Ishikawa (cell line): ENCODE measurements around the gene KLRF2.

Source experiments
- CEBPB ChIP-seq: IDR thresholded peaks from 2 replicates; pipeline ENCODE4 v1.6.1; 2012
- CREB1 ChIP-seq: IDR thresholded peaks from 2 replicates; pipeline ENCODE4 v1.6.1; 2012; ENCODE audit warnings: low read depth
- EGR1 ChIP-seq: IDR thresholded peaks from 2 replicates; pipeline ENCODE4 v1.6.1; 2012
- EP300 ChIP-seq: IDR thresholded peaks from 2 replicates; pipeline ENCODE4 v1.6.1; 2012; ENCODE audit warnings: borderline replicate concordance
- FOXM1 ChIP-seq: IDR thresholded peaks from 2 replicates; pipeline ENCODE4 v1.6.1; 2012; ENCODE audit warnings: low read depth, borderline replicate concordance
- NFIC ChIP-seq: IDR thresholded peaks from 2 replicates; pipeline ENCODE4 v1.6.1; 2012
- RAD21 ChIP-seq: IDR thresholded peaks from 2 replicates; pipeline ENCODE4 v1.6.1; 2012; ENCODE audit warnings: low read depth
- TAF1 ChIP-seq: IDR thresholded peaks from 2 replicates; pipeline ENCODE4 v1.6.1; 2012; ENCODE audit warnings: low read depth, mild to moderate bottlenecking
- TCF12 ChIP-seq: IDR thresholded peaks from 2 replicates; pipeline ENCODE4 v1.6.1; 2012; ENCODE audit warnings: low read depth
- TEAD4 ChIP-seq: IDR thresholded peaks from 2 replicates; pipeline ENCODE4 v1.6.1; 2012
- YY1 ChIP-seq: IDR thresholded peaks from 2 replicates; pipeline ENCODE4 v1.6.1; 2012; ENCODE audit warnings: low read depth
- ZBTB7A ChIP-seq: IDR thresholded peaks from 2 replicates; pipeline ENCODE4 v1.6.1; 2012; ENCODE audit warnings: low read depth
- TF ChIP-seq, protein P1 (sequence below): IDR thresholded peaks from 2 replicates; pipeline ENCODE4 v1.6.1; 2012
- TF ChIP-seq, protein P2 (sequence below): IDR thresholded peaks from 2 replicates; pipeline ENCODE4 v1.6.1; 2012
- TF ChIP-seq, protein P3 (sequence below): IDR thresholded peaks from 2 replicates; pipeline ENCODE4 v1.6.1; 2012; ENCODE audit warnings: low read depth, mild to moderate bottlenecking

The KLRF2 gene

DNA sequence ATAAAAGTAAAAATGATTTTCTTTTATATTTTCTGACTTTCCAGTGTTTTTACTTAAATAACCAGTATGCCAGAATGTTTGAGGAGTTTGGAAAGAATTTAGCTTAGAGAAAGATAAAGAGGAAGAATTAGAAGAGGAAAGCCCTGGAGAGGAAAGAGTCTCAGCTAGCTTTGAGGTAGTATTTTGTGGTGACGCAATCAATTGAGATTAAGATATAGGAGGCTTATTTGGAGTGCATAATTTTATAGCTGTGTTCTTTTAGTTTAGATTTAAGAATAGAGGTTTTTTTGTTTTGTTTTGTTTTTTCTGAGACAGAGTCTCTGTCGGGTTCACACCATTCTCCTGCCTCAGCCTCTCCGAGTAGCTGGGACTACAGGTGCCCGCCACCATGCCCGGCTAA, 30.2 kb upstream of the KLRF2 start:
- TF ChIP-seq TEAD4 (no peak), EGR1 (no peak), EP300 (no peak), TAF1 (no peak), FOXM1 (no peak), CREB1 (no peak), CEBPB (no peak), RAD21 (no peak), YY1 (no peak), NFIC (no peak), TCF12 (no peak), ZBTB7A (no peak)
- TF ChIP-seq, protein P1, sequence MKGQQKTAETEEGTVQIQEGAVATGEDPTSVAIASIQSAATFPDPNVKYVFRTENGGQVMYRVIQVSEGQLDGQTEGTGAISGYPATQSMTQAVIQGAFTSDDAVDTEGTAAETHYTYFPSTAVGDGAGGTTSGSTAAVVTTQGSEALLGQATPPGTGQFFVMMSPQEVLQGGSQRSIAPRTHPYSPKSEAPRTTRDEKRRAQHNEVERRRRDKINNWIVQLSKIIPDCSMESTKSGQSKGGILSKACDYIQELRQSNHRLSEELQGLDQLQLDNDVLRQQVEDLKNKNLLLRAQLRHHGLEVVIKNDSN, result no peak
- TF ChIP-seq, protein P2, sequence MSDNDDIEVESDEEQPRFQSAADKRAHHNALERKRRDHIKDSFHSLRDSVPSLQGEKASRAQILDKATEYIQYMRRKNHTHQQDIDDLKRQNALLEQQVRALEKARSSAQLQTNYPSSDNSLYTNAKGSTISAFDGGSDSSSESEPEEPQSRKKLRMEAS, result no peak
- TF ChIP-seq, protein P3, sequence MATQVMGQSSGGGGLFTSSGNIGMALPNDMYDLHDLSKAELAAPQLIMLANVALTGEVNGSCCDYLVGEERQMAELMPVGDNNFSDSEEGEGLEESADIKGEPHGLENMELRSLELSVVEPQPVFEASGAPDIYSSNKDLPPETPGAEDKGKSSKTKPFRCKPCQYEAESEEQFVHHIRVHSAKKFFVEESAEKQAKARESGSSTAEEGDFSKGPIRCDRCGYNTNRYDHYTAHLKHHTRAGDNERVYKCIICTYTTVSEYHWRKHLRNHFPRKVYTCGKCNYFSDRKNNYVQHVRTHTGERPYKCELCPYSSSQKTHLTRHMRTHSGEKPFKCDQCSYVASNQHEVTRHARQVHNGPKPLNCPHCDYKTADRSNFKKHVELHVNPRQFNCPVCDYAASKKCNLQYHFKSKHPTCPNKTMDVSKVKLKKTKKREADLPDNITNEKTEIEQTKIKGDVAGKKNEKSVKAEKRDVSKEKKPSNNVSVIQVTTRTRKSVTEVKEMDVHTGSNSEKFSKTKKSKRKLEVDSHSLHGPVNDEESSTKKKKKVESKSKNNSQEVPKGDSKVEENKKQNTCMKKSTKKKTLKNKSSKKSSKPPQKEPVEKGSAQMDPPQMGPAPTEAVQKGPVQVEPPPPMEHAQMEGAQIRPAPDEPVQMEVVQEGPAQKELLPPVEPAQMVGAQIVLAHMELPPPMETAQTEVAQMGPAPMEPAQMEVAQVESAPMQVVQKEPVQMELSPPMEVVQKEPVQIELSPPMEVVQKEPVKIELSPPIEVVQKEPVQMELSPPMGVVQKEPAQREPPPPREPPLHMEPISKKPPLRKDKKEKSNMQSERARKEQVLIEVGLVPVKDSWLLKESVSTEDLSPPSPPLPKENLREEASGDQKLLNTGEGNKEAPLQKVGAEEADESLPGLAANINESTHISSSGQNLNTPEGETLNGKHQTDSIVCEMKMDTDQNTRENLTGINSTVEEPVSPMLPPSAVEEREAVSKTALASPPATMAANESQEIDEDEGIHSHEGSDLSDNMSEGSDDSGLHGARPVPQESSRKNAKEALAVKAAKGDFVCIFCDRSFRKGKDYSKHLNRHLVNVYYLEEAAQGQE, result no peak

DNA sequence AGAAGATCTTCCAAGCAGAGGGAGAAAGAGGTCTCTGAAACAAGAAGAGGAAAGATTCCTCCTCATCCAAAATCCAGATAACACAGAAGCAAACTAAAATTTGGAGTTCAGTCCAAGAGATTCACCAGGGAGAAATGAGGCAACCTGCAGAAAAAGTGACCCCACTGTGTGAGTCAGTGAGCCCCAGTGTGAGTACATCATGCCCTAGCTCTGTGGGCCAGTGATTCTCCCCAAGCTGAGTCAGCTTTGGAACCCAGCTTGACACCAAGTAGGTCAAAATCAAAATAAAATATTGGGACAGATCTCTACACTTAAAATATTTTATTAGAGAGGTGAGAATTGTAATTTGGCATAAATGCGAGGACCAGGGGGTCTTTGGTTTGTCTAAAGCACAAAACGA, 29.4 kb upstream of the KLRF2 start:
- TF ChIP-seq ZBTB7A, result no peak
- TF ChIP-seq EP300, result no peak
- no peak for TF ChIP-seq YY1
- TF ChIP-seq CREB1, result no peak
- TF ChIP-seq, protein P3, result no peak
- no peak for TF ChIP-seq EGR1

DNA sequence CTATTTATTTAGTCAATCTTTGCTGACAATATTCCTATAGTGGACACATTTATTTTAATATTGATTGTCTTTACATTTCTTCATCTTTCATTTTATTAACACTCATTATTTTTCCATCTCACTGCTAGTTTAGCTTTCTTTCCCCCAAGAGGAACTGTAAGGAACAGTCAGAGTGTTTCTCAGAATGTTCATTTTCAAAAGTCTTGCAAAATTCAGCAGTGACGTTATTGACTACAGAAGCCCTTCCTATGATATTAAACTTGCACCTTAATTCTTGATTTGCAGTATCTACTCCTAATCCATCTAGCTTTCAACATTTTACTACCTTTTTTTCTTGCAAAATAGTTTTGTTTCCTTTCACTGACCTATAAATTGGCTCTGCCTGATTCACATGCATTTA, 25.1 kb upstream of the KLRF2 start:
- no peak for TF ChIP-seq YY1
- TF ChIP-seq TAF1, result no peak
- TF ChIP-seq ZBTB7A, result no peak
- TF ChIP-seq, protein P1, result no peak
- no peak for TF ChIP-seq FOXM1
- TF ChIP-seq RAD21, result no peak
- TF ChIP-seq CREB1, result no peak
- TF ChIP-seq EP300, result no peak
- no peak for TF ChIP-seq EGR1
- no peak for TF ChIP-seq TEAD4
- no peak for TF ChIP-seq CEBPB
- no peak for TF ChIP-seq NFIC
- no peak for TF ChIP-seq TCF12
- TF ChIP-seq, protein P2, result no peak

DNA sequence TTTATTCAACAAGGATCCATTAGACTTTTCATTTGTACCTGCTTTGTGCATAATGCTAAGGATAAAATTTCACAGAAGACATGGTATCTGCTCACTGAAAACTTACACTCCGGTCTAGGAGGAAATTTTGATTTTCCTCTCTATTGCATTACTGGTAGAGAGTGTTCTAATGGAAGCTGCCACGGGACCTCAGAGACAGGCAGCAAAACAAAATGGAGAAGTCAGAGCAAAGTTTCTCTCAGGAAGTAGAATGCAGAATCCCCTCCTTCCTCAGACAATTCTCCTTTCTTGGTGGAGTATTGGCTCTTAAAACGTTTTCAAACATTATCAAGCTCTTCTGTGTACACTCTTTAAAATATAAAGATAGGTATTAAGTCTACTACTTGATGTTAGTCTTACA, 24.4 kb upstream of the KLRF2 start:
- TF ChIP-seq CREB1 (no peak), CEBPB (no peak), EGR1 (no peak)

DNA sequence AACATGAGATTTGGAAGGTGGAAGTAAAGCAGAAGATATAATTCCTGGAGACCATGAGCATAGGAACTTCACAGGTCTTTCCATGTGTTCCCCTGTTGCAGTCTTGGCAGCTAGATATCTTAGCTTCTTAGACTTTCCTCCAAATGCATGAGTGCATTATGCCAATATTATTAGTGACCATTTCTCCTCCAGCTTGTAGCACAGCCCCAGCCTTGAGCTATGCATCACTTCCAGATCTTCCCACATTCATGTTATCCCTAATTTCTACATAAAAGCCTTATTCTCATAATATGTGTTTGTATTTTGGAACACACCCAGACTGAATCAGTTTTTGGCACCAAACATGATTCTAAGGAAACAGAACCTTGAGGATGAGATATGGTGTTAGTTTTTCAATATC, 23.2 kb upstream of the KLRF2 start:
- TF ChIP-seq, protein P2, result no peak
- TF ChIP-seq EGR1, result no peak
- TF ChIP-seq CEBPB, result no peak
- TF ChIP-seq TEAD4, result no peak
- no peak for TF ChIP-seq ZBTB7A

DNA sequence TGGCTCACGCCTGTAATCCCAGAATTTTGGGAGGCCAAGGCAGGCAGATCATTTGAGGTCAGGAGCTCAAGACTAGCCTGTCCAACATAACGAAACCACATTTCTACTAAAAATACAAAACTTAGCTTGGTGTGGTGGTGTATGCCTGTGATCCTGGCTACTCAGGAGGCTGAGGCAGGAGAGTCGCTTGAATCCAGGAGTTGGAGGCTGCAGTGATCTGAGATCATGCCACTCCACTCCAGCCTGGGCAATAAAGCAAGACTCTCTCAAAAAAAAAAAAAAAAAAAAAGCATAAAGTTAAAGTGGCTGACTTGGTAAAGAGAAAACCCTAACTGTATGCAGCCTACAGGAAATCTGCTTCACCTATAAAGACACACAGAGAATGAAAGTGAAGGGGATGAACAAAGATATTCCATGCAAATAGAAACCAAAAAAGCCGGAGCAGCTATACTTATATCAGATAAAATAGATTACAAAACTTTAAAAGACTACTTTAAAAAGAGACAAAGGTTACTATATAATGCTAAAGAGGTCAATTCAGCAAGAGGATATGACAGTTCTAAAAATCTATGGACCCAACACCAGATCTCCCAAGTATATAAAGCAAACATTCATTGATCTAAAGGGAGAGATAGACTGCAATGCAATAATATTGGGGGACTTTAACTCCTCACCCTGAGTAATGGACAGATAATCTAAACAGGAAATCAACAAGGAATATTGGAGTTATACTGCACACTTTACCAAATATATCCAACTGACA, 16.2 kb upstream of the KLRF2 start:
- TF ChIP-seq EP300, result no peak
- TF ChIP-seq TCF12, result no peak
- no peak for TF ChIP-seq CEBPB
- no peak for TF ChIP-seq FOXM1
- TF ChIP-seq NFIC, result no peak
- TF ChIP-seq, protein P1, result no peak
- TF ChIP-seq, protein P3, result no peak
- no peak for TF ChIP-seq TEAD4
- TF ChIP-seq, protein P2, result no peak
- TF ChIP-seq TAF1, result no peak
- no peak for TF ChIP-seq ZBTB7A
- no peak for TF ChIP-seq CREB1
- no peak for TF ChIP-seq RAD21
- no peak for TF ChIP-seq YY1
- TF ChIP-seq EGR1, result no peak
